GM08714 (cell line): ENCODE results near the gene CFAP97D1.
A peak's percentile ranks its signal among the peaks of the same experiment; 100 is the strongest.

Experiments used
- H3K4me3 ChIP-seq: fragments of 200-500 bp; sonication (Bioruptor generic); 2 replicates; pipeline ENCODE4 v1.5.1; 2014; ENCODE audit warnings: mild to moderate bottlenecking, low read length, inconsistent platforms
- ZNF274 ChIP-seq: IDR thresholded peaks from 2 replicates; pipeline ENCODE4 v1.6.1; 2012; ENCODE audit warnings: mild to moderate bottlenecking, low read depth, low read length

Gene CFAP97D1

GRCh38 chr17:43780135-43780534 is at the start of gene CFAP97D1:
CFAP97D1 (plus strand) TSS chr17:43780435; CDS start chr17:43780463, 28 bp downstream.
- H3K4me3 ChIP-seq: peak within 1 kb of the TSS; percentile 72; the same call in 1 of the 2 replicates
- TF ChIP-seq ZNF274: no peak

GRCh38 chr17:43732958-43733357 is 47.3 kb upstream of the CFAP97D1 start:
- TF ChIP-seq ZNF274: no peak
- no peak overlapping the region for H3K4me3 ChIP-seq

- TF ChIP-seq ZNF274: no peak
- no peak overlapping the region for H3K4me3 ChIP-seq
These were observed 46.3 kb upstream of the CFAP97D1 start for GRCh38 chr17:43733956-43734355.

- no peak for TF ChIP-seq ZNF274
- no peak overlapping the region for H3K4me3 ChIP-seq
These were observed 45.9 kb upstream of the CFAP97D1 start for GRCh38 chr17:43734376-43734775.

GRCh38 chr17:43736389-43736788 is 43.8 kb upstream of the CFAP97D1 start:
- no peak for TF ChIP-seq ZNF274
- H3K4me3 ChIP-seq: no peak overlapping the region

GRCh38 chr17:43737722-43738121 is 42.5 kb upstream of the CFAP97D1 start:
- TF ChIP-seq ZNF274: no peak
- H3K4me3 ChIP-seq: no peak overlapping the region

GRCh38 chr17:43740541-43740940 is 39.7 kb upstream of the CFAP97D1 start:
- no peak overlapping the region for H3K4me3 ChIP-seq
- no peak for TF ChIP-seq ZNF274

- no peak for TF ChIP-seq ZNF274
- no peak overlapping the region for H3K4me3 ChIP-seq
These were observed 38.6 kb upstream of the CFAP97D1 start for GRCh38 chr17:43741636-43742035.

- TF ChIP-seq ZNF274: no peak
These were observed 34.7 kb upstream of the CFAP97D1 start for GRCh38 chr17:43745541-43745940.

GRCh38 chr17:43750153-43750552 is 30.1 kb upstream of the CFAP97D1 start:
- no peak overlapping the region for H3K4me3 ChIP-seq
- no peak for TF ChIP-seq ZNF274

More at GRCh38 chr17:43745541-43745940, 34.7 kb upstream of the CFAP97D1 start:
- H3K4me3 ChIP-seq: no peak overlapping the region

GRCh38 chr17:43753493-43754129 is 26.6 kb upstream of the CFAP97D1 start:
- no peak for TF ChIP-seq ZNF274
- H3K4me3 ChIP-seq: no peak overlapping the region

GRCh38 chr17:43754947-43755346 is 25.3 kb upstream of the CFAP97D1 start:
- H3K4me3 ChIP-seq: no peak overlapping the region
- TF ChIP-seq ZNF274: no peak

- no peak overlapping the region for H3K4me3 ChIP-seq
- no peak for TF ChIP-seq ZNF274
These were observed 24.8 kb upstream of the CFAP97D1 start for GRCh38 chr17:43755389-43755875.

- no peak overlapping the region for H3K4me3 ChIP-seq
- no peak for TF ChIP-seq ZNF274
These were observed 24.0 kb upstream of the CFAP97D1 start for GRCh38 chr17:43756201-43756600.

- TF ChIP-seq ZNF274: no peak
- no peak overlapping the region for H3K4me3 ChIP-seq
These were observed 23.0 kb upstream of the CFAP97D1 start for GRCh38 chr17:43757171-43757660.
